ENCODE data around the gene NPHP4. TPM values are rescaled to one million over a fixed set of nuclear protein-coding genes. Genes with fewer than 3 reads are reported as not detected.

The NPHP4 gene
- total RNA-seq, 4 donors from 2014 or later: 11.2 to 24.5 (median 18.2) TPM

DNA sequence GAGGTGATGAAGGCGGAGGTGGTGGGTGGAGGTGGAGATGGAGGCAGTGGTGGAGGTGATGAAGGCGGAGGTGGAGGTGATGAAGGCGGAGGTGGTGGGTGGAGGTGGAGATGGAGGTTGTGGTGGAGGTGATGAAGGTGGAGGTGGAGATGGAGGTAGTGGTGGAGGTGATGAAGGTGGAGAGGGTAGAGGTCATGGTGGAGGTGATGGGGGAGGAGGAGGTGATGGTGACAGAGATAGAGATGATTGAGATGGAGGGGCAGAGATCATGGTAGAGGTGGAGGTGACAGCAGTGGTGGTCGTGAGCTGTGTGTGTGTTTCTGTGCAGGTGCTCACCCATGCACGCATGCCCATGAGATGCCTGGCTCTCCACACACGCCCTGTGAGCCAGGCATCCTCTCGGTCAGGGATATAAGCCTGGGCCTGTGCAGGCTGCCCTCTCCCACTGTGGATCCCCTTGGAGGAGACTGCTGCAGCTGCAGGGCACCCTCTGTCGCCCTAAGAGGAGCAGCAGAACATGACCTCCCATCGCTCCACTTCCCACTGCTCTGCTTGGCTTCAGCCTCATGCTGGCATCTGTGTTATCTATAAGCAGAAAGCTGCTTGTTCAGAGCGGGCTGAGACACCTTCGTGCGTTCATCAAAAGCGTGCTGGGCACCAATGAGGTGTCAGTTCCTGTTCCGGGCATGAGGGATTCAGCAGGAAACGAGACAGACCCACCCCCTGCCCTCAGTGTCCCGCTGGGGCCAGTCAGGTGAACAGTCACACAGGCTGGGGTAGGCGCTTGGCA, 20.5 kb upstream of the NPHP4 start:
- intact Hi-C loops (cut with DNase I; ENCODE audit: low total_unique reads): no loop called here
- DNase-seq (ENCODE audit: low spot score in 2 of 2): no peak
- TF ChIP-seq, protein P1, sequence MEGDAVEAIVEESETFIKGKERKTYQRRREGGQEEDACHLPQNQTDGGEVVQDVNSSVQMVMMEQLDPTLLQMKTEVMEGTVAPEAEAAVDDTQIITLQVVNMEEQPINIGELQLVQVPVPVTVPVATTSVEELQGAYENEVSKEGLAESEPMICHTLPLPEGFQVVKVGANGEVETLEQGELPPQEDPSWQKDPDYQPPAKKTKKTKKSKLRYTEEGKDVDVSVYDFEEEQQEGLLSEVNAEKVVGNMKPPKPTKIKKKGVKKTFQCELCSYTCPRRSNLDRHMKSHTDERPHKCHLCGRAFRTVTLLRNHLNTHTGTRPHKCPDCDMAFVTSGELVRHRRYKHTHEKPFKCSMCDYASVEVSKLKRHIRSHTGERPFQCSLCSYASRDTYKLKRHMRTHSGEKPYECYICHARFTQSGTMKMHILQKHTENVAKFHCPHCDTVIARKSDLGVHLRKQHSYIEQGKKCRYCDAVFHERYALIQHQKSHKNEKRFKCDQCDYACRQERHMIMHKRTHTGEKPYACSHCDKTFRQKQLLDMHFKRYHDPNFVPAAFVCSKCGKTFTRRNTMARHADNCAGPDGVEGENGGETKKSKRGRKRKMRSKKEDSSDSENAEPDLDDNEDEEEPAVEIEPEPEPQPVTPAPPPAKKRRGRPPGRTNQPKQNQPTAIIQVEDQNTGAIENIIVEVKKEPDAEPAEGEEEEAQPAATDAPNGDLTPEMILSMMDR (IDR thresholded peaks at IDR 0.05): no peak
- no peak for TF ChIP-seq POLR2A (IDR thresholded peaks at IDR 0.05)
- WGBS, 2 donors: 91 to 94% methylated on average over 17 of the region's 17 CpGs
- no peak overlapping the region for H3K4me3 ChIP-seq (ENCODE audit: low read depth, poor library complexity, severe bottlenecking)

DNA sequence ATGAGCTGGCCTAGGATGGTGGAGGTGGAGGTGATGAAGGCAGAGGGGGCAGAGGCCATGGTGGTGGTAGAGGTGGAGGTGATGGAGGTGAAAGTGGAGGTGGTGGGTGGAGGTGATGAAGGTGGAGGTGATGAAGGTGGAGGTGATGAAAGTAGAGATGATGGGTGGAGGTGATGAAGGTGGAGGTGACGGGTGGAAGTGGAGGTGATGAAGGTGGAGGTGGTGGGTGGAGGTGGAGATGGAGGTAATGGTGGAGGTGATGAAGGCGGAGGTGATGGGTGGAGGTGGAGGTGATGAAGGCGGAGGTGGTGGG, 19.7 kb upstream of the NPHP4 start:
- intact Hi-C loops (cut with DNase I; ENCODE audit: low total_unique reads): no loop called here
- no peak overlapping the region for H3K4me3 ChIP-seq (ENCODE audit: low read depth, poor library complexity, severe bottlenecking)
- DNase-seq (ENCODE audit: low spot score in 2 of 2): no peak
- WGBS, 2 donors: 89 to 98% methylated on average over 3 of the region's 3 CpGs
- TF ChIP-seq POLR2A (IDR thresholded peaks at IDR 0.05): no peak
- TF ChIP-seq, protein P1 (IDR thresholded peaks at IDR 0.05): no peak

DNA sequence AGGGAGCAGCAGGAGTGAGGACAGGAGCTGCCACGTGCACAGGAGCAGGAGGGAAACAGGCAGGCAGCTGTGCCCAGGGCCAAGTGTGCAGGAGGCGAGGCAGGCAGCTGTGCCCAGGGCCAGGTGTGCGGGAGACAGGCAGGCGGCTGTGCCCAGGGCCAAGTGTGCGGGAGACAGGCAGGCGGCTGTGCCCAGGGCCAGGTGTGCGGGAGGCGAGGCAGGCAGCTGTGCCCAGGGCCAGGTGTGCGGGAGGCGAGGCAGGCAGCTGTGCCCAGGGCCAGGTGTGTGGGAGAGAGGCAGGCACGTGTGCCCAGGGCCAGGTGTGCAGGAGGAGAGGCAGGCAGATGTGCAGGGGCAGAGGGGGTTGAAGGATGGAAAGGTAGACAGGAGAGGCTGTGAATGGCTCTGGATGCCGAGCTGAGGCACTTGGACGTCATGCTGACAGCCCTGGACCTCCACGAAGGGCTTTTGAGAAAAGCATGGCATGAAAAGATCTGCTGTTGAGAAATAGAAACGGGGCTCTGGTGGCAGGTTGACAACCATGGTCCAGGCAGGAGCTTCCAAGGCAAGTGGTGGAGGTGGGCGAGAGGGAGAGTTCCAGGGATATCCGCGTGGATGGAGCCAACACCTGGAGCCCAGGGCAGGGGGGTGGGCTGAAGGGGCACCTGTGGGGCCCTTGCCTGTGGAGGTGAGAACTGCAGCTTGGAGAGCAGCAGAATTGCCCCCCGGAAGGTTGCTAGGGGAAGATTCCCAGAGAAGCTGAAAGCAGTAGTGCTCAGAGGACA, 19.1 kb upstream of the NPHP4 start:
- WGBS, 2 donors: 87 to 89% methylated on average over 19 of the region's 19 CpGs
- no peak for DNase-seq (ENCODE audit: low spot score in 2 of 2)
- no peak overlapping the region for H3K4me3 ChIP-seq (ENCODE audit: low read depth, poor library complexity, severe bottlenecking)
- no peak for TF ChIP-seq POLR2A (IDR thresholded peaks at IDR 0.05)
- TF ChIP-seq, protein P1 (IDR thresholded peaks at IDR 0.05): no peak
- intact Hi-C loops (cut with DNase I; ENCODE audit: low total_unique reads): no loop called here

DNA sequence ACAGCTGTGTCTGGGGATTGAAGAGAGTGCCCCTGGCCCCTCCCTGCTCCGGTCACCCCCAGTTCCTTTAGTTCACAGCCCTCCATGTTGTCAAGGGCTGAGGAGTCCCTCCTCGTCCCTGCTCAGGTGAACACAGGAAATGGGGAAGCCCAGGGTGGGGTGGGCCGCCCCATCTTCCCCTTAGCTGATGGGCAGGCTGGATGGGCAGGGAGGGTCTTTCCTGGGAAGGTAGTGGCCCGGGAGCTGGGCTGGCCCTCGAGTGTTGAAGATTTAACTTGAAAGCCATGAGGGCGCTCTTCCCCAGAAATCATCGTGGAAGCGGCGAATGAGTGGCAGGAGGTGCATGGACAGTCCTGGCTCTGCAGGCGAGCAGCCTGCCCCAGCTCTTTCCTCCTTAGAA, 18.3 kb upstream of the NPHP4 start:
- no peak for DNase-seq (ENCODE audit: low spot score in 2 of 2)
- intact Hi-C loops (cut with DNase I; ENCODE audit: low total_unique reads): no loop called here
- no peak for TF ChIP-seq POLR2A (IDR thresholded peaks at IDR 0.05)
- TF ChIP-seq, protein P1 (IDR thresholded peaks at IDR 0.05): no peak
- 83% methylated on average over 10 of the region's 10 CpGs for WGBS, 2 donors
- no peak overlapping the region for H3K4me3 ChIP-seq (ENCODE audit: low read depth, poor library complexity, severe bottlenecking)

DNA sequence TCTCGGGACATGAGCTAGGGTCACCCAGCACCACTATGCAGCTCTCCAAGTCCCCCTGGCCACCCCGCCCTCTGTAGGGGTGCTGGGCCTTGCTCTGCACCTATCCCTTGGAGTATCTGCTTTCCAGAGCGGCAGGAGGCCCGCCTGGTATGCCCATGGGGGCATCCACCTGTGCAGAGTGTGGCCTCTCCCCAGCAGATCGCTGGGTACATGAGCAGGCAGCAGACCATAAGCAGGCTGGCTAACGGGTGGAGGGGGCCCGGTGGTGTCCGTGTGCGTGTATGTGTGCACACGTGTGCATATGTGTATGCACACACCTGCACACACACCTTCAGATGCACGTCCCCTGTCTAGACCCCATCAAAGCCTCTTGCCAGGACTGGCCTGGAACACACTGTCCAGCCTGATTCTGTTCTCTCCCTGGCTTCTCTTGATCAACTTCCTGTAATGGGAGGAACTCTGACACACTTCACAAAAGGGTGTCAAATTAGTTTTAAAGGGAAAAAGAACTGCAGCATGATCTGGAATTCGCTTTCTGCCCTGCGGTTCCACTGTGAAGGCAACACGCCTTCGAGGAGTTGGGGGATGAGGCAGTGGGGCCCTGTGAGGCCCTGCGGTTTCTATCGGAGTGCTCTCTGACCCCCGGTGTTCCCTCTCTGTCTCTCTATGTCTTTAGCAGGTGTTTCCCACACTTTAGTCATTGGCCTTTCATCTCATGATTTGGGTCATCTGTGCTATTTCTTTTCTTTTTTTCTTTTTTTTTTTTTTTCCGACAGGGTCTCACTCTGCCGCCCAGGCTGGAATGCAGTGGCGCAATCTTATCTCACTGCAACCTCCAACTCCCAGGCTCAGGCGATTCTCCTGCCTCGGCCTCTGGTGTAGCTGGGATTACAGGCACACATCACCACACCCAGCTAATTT, 17.2 kb upstream of the NPHP4 start:
- TF ChIP-seq, protein P1 (IDR thresholded peaks at IDR 0.05): no peak
- TF ChIP-seq POLR2A (IDR thresholded peaks at IDR 0.05): no peak
- H3K4me3 ChIP-seq (ENCODE audit: low read depth, poor library complexity, severe bottlenecking): no peak overlapping the region
- intact Hi-C loops (cut with DNase I; ENCODE audit: low total_unique reads): no loop called here
- 91 to 94% methylated on average over 23 of the region's 23 CpGs for WGBS, 2 donors
- DNase-seq (ENCODE audit: low spot score in 2 of 2): no peak

Data from lower leg skin (tissue), 4 donors.